Suppressor macrophage (primary cell): ENCODE measurements around the gene MTHFSD.

Experiments used
- DNase-seq, 4 experiments: peaks; one replicate each; pipeline ENCODE4 v3.0.0-alpha.2; 2020 to 2022

MTHFSD gene

GRCh38 chr16:86549076-86549892, 5.8 kb downstream of the MTHFSD start:
- DNase-seq = no peak

DNA sequence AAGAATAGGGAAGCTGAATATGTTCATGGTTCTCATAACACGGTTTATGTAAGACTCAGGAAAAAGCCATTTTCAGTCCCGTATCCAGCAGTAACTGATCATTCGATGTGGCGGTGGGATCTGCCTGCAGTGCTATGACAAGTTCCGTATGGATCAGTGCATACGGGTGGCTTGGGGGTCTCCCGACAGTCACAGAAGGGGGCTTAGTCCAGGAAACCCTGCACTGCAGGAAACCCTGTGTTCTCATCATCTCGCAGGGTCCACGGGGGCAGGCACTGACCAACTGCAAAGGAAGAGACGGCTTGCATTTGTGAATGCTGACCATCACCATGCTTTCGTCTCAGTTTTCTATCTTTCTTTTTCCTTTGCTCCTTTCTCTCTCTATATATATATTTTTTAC, 7.7 kb downstream of the MTHFSD start:
- DNase-seq = no peak

DNA sequence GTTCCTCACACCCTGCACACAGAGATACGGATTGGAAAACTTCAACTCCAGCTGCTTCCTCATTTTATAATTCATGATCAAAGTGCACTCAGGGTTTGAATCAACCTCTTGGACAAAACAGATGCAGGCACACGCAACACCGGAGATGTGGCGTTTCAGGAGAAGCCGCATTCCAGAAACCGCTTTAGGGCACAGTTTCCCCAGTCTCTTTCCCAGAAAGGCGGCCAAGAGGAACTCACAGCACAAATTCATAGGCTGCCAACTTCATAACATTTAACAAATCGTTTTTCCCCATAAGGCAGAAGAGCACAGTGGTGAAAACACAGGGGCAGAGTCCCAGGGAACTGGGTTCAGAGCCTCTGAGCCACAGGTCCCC, 8.4 kb downstream of the MTHFSD start:
- DNase-seq = no peak

GRCh38 chr16:86545954-86546637, 8.9 kb downstream of the MTHFSD start:
- DNase-seq = no peak

- no peak for DNase-seq
These were observed 9.6 kb downstream of the MTHFSD start for GRCh38 chr16:86545481-86545880.

GRCh38 chr16:86542756-86543750, 12.0 kb downstream of the MTHFSD start:
- DNase-seq = no peak

- DNase-seq = no peak
These were observed 13.5 kb downstream of the MTHFSD start for GRCh38 chr16:86541560-86541959.

DNA sequence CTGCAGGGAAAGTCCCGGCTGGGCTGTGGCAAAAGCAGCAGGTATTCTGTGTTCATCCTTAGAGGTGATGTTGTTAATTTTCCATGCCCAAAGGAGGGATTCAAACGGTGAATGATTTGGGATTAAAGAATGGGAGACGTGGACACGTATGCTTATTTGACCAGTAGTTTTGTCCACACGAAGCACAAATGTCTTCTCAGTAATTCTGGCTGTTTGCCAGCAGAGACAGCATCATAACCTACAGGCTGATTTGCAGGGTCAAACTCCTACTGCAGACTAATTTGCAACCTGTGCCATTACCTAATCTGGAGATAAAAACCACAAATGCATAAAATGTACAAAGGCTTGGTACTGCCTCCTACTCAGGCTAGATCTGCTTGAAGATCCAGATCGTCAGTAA, 14.1 kb downstream of the MTHFSD start:
- no peak for DNase-seq

- no peak for DNase-seq
These were observed 16.7 kb downstream of the MTHFSD start for GRCh38 chr16:86538196-86538780.

DNA sequence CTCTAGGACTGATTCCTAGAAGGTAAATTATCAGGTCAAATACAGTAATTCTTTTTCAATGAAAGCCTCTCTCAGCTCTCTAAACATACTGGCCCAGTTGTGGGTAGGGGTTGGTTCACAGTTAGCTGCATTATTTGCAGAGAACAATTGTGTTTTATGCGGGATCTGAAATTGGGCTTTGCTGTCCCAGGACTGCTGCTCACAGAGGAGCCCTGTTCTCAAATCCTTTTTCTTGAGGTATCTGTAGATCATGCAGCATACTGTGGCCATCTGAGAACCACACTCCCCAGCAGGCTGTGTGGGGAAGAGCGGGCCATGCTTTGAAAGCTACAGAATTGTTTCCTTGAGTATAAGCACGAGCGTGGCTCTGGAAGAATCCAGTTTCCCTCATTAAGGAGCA, 17.5 kb downstream of the MTHFSD start:
- DNase-seq = no peak

DNA sequence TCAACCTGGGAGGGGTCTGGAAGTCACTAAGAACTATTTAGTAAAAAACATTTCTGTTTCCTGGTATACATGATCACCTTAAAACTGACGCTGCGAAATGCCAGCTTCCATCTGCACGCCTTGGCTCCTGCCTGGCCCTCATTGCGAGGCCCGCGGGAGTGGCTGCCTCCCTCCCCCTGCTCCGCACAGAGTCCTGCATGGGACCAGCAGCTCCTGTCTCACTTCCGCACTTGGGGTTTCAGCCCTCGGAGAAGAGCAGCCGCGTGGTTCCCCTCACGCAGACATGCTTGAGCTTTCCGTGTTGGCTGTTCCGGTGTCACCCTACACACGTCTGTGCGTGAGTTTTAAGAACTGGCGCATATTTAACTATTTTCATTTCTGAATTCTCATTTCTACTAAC, 18.4 kb downstream of the MTHFSD start:
- DNase-seq = no peak

DNA sequence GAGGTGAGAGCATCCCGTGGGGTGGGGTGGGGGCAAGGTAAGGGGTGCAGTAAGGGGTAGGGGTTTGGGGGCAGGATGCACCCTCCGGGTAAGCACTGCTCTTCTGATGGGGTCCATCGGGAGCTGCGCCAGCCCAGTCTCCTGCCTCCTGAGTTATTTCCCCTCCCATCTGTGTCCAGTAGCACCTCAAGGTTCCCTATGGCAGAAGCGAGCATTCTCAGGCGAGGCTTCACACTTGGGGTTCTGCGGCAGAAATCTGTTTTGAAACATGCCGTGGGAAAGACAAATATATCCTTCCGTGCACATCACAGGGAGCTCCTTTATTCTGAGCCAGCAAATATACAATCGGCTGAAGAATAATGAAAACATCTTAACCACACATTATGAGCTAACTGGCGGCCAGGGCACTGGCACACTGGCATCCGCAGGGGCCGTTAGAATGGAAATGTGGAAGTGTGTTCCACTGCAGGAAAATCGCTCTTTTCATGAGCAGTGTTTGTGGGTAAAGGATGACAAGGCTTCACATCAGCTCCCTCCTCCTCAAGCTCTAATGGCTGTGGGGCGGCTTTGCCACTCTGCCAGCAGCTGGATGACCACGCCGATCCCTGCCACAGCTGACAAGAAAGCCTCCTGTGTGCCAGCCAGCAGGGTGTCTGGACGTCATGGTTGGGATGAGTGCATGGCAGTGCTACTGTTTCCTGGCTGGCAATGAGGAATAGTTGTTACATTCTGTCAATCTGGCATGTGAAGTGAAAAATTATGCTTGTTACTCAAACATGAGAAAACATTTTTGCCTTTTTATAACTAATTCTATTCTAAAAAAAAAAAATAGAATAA, 20.0 kb downstream of the MTHFSD start:
- no peak for DNase-seq

GRCh38 chr16:86533767-86534351, 21.2 kb downstream of the MTHFSD start:
- DNase-seq = no peak

DNA sequence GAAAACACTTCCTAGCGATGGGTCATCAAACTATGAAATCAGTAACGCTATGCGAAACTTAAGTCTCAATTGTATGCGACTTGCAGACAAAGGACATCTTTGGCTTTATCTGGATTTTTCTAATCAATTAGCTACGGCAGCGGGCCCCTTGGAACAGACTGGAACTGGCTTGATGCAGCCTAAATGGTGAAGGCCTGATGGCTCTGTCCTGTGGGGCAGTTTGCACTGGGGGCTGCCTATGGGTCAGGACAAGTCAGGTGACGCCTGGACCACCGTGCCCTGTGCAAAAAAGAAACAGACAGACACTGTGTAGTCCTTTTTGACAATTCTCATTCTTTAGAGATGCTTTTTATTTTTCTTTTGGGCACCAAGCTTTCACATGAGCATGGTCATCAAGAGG, 22.0 kb downstream of the MTHFSD start:
- DNase-seq = no peak

GRCh38 chr16:86532526-86532815, 22.6 kb downstream of the MTHFSD start:
- DNase-seq = no peak

DNA sequence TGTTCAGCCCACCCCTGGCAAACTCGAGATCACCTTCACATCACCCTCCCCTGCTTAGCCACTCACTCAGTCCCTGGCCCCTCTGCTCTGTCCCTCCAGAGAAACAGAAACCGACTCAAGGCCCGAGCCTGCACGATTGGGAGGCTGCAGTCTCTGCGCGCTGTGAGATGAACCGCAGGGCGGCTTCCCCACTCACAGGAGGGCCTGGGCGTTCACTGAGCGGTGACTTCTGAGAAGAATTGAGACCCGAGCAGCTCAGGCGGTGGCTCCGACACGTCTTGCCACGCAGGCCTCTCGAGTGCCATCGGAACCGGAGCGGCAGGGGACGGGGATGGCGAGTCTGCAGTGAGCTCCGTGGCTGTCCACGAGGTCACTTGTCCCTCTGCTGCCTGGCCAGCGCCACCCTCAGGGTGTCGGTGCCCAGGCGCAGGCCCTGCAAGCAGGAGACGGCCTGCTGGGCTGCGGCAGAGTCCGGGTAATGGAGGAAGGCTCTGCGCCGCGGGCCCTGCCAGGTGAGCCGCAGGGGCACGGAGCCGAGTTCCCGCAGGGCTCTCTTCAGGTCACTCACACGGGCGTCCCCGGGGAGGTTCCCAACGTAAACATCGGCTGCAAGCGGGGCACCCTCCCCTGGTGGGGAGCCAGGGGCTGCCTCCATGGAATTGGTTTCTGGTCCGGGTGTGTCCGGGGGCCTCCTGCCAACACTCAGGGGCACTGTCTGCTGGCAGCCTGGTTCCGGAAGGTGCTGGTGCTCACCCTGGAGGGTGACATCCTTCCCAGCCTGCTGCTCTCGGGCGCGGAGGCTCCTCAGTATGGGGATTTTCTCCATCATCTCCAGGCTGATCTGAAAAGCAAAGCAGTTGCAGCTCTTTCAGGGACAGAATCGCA, 23.2 kb downstream of the MTHFSD start:
- no peak for DNase-seq

DNA sequence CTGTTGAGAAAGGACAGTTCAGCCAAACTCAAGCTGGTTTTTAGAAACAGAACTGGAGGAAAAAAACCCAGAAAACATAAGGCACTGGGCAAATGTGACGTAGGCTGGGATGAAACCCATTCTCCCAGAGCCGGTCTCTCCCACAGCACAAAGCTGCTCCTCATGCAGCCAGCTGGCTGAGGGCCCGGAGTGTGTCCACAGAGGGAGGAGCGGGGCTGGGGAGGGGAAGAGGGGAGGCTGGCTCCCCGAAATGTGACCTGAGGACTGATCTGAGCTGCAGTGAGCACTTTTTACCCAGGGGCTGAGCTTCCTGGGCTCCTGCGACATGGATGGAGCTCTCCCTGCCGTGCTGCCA, 23.9 kb downstream of the MTHFSD start:
- DNase-seq = no peak

- DNase-seq = no peak
These were observed 24.5 kb downstream of the MTHFSD start for GRCh38 chr16:86530251-86531190.

GRCh38 chr16:86529160-86529559, 25.9 kb downstream of the MTHFSD start:
- no peak for DNase-seq
